GM21737 (cell line): ENCODE measurements around the gene BIN1.

Experiments
- ATAC-seq: cut with Tn5 transposase; IDR thresholded peaks from one replicate; pipeline ENCODE4 v1.9.1; 2021; ENCODE audit warnings: mild to moderate bottlenecking, moderate library complexity; ENCODE audit not compliant: unreplicated experiment

BIN1 gene, protein sequence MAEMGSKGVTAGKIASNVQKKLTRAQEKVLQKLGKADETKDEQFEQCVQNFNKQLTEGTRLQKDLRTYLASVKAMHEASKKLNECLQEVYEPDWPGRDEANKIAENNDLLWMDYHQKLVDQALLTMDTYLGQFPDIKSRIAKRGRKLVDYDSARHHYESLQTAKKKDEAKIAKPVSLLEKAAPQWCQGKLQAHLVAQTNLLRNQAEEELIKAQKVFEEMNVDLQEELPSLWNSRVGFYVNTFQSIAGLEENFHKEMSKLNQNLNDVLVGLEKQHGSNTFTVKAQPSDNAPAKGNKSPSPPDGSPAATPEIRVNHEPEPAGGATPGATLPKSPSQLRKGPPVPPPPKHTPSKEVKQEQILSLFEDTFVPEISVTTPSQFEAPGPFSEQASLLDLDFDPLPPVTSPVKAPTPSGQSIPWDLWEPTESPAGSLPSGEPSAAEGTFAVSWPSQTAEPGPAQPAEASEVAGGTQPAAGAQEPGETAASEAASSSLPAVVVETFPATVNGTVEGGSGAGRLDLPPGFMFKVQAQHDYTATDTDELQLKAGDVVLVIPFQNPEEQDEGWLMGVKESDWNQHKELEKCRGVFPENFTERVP

DNA sequence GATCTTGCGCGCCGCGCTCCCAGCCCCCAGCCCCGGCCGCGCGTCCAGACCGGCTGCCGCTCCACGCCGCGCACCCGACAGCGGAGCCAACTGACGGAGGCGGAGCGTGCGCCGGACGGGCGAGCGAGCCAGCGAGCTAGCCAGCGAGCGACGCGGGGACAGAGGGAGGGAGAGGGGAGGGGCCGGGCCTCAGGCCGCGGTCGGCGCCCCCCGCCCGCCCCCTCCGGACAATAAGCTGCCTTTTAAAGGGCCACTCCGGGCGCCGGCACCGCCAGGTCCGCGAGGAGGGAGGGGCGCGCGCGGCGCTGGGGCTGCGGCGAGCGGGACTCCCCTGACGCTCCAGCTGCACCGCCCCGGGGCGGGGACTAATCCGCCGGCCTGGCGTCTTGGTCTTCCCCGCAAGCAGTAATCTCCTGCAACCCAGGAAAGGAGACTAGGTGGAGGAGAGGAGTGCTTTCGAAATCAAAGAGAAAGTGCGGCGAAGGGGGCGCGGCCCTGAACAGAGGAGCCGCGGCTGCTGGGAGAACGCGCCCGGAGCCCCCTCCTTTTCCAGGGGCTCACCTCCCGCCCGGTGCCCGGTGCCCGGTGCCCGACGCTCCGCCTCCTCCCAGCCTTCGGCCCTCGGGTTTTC, at the start of gene BIN1:
BIN1 (minus strand) TSS at position 164 of the 631 bp plus-strand sequence. CDS start 211 bp downstream, outside the sequence.
- peak; percentile 87 for ATAC-seq

DNA sequence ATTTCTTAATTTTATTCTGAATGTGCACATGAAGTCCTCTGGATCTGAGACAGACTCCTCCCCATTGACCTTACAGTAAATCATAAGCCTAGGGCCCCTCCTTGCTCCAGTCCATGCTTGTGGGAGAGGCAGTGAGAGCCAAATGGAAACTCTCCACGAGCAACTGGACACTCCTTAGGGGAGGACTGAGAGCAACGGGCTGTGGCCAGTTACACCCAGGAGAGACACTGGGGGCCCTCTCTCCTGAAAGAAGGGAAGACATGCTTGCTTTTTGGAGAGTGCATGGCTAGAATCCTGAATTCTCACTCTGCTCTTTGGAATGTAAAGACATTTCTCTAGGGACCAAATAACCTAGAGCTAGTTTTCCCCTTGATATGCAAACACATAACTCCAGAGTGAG, 49.0 kb upstream of the BIN1 start:
- no peak for ATAC-seq

GRCh38 chr2:127155028-127155581, 48.2 kb upstream of the BIN1 start:
- ATAC-seq: no peak

DNA sequence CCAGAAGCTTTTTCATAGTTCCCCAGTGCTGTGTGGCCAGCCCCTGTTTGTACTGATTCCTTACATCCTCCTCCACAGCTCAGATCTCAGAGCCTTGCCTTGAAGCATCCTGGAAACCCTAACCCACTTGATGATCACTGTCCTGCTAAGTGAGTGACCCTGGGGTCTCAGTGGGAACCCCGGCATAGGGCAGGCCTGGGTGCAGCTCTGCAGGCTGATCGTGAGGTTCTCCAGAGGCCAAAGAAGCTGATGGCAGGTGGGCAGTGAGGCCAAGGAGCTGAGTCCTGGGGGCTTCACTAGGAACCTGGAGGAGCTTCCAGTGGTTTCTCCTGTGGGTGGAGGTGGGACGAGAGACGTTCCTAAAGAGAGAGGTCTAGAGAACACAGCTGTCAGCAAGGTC, 47.4 kb upstream of the BIN1 start:
- no peak for ATAC-seq

DNA sequence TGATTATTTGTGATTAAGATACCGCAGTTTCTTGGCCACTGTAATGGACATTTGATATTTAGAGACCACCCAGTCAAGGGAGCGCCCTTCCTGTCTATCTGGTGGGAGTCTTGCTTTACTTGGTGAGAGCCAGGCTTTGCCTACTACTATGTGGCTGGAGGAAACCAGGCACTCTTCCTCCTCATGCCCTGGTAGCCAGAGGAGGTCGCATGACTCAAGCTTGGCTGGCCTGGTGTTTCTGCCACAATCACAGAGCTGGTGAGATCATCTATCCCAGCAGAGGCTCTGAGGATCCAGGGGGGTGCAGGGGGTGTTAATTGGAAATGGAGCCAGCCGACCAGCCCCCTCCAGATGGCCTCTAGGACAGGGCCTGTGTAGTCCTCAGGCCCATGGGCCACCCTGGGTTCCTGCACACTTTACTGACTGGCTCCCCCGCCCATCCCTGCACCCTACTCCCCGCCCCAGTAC, 46.8 kb upstream of the BIN1 start:
- ATAC-seq: no peak

DNA sequence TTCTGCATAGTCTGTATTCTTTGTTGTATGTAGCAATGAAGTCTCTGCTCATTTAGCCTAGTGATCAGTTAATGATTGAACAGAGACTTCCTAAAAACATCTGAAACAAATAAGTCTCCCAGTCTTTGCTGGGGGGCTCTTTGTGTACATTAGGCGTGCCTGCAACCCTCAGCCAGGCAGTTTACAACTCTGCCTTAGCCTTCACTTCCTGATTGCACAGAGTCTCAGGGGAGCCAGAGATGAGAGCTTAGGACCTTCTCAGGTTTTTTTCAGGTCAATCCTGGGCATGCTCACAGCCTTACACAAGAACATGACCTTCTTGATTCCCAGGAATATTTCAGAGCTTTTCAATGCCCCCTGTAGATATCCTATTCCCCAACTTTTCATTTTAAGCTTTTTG, 44.0 kb upstream of the BIN1 start:
- no peak for ATAC-seq

- ATAC-seq: no peak
Measured at GRCh38 chr2:127149384-127149783, 42.4 kb upstream of the BIN1 start.

GRCh38 chr2:127146820-127147502, 40.0 kb upstream of the BIN1 start:
- no peak for ATAC-seq

DNA sequence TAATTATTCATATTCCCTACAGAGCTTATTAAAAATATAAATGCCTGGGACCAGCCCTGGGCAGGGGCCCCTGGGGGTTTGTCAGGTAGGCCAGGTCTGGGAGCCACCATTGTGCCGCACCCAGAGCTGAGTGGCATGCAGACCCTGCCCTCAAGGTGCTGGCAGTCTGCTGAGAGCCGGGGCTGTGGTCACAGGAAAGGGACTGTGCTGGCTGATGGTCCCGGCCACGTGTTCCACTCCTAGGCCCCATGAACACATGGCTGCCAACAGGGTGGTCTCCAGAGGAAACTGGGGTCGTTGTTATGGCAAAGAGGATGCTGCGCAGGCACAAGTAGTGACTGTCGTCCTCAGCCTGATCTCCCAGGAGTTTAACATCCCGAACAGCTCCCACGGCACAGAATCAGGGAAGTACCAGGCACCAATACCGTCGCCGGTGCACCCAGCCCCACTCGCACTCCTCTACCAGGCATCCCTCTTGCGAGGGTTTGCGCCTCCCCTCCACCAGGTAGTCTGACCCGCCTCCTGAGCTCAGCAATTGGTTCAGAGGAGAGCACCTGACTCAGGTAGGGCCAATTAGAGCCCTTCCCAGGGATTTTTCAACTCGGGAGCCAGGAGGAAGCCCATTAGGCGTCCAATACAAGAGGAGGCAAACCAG, 39.2 kb upstream of the BIN1 start:
- no peak for ATAC-seq

DNA sequence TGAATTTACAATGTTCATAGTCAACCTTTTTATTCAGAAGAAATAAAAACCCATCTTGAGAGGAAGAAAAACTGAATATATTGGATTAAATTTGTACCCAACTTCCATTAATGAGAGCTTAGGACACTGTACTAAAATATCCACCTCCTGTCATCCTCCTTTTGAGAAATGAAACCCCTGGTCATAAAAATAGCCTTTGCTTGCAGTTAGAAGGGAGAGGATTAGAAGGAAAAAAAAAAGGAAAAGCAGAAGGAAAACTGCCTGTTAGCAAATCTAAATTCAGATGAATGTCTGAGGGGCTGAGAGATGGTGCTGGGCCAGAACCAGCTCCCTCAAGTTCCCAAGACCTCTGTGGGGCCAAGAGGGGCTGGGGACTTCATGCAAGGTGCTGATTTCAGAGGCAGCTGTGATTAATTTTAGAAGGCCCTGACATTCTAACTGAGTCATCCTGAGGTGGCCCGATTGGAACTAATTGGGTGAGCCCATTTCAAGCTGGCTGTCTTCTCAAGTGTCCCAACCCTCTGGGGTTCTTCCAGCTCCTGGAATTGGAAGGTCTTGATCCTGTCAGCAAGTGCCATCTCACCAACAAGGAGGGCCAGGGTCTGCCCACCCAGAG, 38.4 kb upstream of the BIN1 start:
- ATAC-seq: no peak

- ATAC-seq: no peak
Measured at GRCh38 chr2:127143841-127144782, 37.2 kb upstream of the BIN1 start.

DNA sequence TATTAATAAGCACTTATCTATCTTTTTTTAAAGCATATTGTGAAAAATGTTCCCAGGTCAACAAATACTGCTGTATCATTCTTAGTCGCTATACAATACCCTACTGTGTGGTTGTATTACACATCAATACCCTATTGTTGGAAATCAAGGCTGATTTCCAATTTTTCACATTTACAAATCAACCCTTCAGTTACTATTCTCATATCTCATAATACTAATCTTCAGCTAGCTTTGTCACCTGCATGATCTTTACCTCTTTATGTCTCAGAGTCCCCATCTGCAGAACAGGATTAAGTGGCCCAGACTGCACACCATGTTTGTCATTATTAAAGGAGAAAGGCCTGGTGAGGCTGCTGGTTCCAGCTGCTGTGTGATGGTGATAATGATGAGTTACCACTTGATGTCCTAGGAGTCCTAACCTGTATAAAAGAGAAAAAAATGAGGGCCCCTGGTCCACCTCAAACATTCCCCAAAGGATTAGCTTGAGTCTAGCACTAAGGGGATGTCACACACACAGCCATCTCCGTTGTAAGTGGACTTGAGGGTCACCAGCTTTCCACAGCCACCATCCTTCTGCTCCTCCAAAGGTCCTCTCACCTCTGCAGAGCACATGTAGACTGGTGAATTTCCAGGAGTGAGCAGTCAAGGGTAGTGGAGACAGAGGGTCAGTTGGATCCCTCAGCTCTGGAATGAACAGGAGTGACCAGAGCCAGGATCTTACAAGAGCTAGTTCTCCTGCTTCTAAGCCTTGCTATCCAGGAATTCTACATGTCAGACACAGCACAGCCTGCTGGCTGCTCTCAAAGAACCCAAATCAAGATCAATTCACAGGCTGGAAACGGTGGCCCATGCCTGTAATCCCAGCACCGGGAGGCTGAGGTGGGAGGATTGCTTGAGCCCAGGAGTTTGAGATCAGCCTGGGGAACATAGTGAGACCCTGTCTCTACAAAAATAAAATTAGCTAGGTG, 36.0 kb upstream of the BIN1 start:
- ATAC-seq: no peak

- no peak for ATAC-seq
Measured at GRCh38 chr2:127140538-127140937, 33.6 kb upstream of the BIN1 start.

DNA sequence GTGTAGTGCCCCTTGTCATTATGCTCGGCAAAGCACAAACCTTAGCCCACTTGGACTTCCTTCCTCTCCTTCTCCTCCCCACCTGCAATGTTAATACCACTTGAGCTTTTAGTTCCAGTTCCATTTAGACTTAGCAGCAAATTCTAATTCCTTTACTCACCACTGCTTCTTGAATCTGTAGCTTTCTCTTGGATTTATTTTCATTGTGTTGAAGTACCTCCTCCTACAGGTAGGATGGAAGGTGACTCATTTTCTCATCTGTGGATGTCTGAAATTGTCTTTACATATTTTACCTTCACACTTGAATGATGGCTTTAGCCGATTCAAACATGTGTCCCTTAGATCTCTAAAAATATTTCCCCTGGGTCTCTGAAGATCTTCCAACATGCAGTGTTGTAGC, 32.8 kb upstream of the BIN1 start:
- no peak for ATAC-seq

DNA sequence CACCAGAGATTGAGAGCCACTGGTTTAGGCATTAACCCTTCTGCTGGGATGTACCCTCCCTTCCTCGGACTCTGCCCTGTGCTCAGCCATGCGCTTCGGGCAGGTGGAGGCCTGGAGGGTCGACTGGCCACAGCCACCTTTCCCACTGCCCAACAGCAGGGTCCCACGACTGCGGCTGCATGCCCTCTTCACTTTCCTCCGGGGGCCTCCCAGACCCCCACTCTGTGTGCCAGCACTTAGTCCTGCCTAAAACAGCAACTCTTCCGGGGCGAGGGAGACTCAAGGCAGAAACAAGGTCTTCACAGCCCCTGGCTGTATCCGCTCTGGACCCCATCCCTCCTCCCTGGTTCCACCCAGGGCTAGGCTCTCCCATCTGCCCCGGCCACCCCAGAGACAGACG, 31.3 kb upstream of the BIN1 start:
- ATAC-seq: no peak

- no peak for ATAC-seq
Measured at GRCh38 chr2:127137741-127138140, 30.8 kb upstream of the BIN1 start.

DNA sequence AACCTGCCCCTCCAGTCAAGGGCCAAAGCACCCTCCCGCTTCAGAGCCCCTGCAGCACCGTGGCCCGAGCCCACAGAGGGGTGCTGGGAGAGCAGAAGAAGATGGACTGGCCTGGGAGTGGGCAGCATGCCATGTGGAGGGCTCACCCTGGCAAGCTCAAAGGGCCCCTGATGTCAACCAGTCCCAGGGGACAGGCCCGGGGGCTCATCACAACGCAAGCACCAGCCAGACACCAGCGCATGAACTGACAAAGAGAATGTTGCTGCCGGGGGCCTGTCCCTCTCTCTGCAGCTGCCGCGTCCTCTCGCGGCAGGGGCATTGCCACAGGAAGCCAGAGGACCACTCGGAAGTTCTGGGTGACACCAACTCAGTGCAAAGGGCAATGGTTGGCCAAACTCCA, 30.3 kb upstream of the BIN1 start:
- no peak for ATAC-seq
